Fibroblast of skin of abdomen (primary cell): ENCODE measurements around the gene NAPB.
"Not testable (repeated sequence)": the region's sequence is repeated elsewhere in the genome, so short reads cannot be mapped to it uniquely, and the experiment has no call there.

Experiments
- DNase-seq: peaks from one replicate; pipeline ENCODE4 v3.0.0-alpha.2; 2013

NAPB gene

DNA sequence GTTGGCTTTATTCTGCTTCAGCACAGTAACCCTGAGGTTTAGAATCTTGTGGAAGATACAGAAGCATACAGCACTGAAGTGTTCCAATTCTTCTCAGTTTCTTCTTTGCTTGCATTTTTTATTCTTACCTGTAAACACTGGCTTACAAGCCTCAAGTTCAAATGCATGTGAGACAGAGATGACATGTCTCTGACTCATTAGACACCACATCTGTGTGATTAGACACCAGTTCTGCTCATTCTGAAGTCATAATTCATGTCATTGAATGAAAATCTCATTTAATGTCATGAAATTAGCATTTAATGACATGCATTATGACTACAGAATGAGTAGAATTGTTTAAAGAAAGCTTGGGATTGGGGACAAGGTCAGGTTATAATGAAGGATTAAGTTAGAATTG, 53.5 kb downstream of the NAPB start:
- DNase-seq = no peak

GRCh38 chr20:23366384-23366783, 54.9 kb downstream of the NAPB start:
- no peak for DNase-seq

DNA sequence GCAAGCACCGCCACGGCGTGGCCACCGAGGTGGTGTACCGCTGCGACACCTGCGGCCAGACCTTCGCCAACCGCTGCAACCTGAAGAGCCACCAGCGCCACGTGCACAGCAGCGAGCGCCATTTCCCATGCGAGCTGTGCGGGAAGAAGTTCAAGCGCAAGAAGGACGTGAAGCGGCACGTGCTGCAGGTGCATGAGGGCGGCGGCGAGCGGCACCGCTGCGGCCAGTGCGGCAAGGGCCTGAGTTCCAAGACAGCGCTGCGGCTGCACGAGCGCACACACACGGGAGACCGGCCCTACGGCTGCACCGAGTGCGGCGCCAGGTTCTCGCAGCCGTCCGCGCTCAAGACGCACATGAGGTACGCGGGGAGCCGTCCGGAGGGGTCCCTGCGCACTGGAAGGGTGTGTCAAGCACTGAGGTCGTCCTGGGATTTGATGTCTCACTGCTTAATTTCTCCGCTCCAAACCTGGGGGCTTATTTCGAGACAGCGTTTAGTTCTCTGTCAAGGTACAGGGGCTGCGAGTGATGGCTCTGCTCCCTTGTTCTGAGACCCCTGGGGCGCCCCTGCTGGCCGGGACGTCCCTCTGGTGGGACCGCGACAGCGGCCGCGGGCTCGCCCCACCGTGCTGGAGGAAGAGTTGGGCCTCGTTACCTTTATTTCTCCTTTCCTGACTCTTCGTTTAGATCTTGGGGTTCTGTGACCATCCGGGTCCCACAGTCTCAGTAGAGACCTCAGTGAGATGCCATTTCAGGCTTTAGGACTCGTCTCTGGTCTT, 55.7 kb downstream of the NAPB start:
- no peak for DNase-seq

DNA sequence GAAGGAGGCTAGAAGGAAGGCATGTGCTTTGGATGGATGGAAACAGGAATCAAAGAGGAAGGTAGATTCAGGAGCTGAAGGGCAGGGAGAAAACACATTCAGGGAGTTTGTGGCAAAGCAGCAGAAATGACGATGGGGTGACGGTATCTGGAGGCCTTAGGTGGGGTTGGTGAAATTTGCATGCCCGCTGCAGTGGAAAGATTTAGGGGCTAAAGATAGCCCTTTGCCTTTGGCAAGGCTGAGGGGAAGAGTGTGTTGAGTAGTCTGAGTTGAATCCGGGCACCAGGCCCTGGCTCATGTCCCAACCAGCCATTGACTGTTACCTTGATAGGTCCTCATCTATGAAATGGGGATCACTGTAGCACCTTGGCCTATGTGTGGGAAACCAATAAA, 58.0 kb downstream of the NAPB start:
- DNase-seq = no peak

GRCh38 chr20:23362392-23363256, 58.7 kb downstream of the NAPB start:
- DNase-seq = no peak

- peak; percentile 98 for DNase-seq
These were observed 59.6 kb downstream of the NAPB start, which contains the start of gene GZF1 for GRCh38 chr20:23361476-23362391. TSS of gene GZF1 (plus strand) at chr20:23362182. CDS start at chr20:23364384, 2,202 bp downstream.

DNA sequence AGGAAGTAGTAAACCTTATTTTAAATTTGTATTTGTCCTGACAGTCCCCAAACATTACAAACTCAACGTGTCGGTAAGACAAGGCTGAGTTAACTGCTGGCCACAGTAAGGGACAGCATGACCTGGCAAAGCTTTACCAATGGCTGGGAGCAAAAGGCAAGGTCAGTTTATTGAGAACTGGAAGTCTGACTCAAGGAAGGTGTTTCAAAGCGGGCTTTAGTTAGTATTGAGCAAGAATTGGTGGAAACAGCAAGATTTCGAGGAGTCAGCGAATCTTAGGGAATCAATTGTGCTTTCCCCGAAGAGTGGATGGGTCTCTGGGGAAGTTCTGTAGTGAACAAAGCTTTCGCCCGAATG, 60.2 kb downstream of the NAPB start:
- no peak for DNase-seq

- no peak for DNase-seq
These were observed 60.8 kb downstream of the NAPB start for GRCh38 chr20:23360531-23360930.

- DNase-seq = no peak
These were observed 62.2 kb downstream of the NAPB start for GRCh38 chr20:23358923-23359593.

- DNase-seq = no peak
These were observed 62.8 kb downstream of the NAPB start for GRCh38 chr20:23358563-23358906.

DNA sequence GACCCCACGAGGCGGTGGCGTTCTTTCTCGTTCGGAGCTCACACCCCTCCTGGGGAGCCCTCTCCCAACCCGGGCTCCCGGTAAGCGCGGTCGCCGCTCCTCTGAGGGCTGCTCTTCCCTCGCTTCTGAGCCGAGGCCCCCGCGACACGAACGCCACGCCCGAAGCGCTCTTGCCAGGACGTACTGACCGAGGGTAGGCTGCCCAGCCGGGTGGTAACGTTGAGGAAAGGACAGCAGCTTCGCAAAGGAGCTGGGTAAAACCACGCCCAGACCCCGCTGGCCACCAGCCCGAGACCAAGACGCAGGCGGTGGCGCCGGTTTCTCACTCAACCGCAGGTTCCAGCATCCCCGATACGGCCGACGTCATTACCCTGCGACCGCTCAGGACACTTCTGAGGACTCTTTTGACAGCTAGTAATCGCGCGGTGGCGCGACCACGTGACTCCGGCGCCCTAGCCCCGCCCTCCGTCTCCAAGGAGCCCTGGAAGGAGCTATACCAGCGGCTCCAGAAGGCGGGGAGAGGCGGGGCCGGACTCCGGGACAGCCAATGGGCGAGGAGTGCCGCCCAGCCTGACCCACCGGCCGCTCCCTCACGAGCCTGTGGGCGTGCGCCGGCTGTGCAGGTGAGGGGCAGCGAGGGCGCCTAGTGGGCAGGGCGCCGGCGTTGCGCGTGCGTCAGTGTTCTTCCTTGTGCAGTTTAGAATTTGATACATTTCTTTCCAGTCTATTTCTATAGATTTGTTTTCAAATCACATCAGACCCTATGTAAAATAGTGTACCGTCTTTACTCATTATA, 63.3 kb downstream of the NAPB start:
- DNase-seq = peak; percentile 100

DNA sequence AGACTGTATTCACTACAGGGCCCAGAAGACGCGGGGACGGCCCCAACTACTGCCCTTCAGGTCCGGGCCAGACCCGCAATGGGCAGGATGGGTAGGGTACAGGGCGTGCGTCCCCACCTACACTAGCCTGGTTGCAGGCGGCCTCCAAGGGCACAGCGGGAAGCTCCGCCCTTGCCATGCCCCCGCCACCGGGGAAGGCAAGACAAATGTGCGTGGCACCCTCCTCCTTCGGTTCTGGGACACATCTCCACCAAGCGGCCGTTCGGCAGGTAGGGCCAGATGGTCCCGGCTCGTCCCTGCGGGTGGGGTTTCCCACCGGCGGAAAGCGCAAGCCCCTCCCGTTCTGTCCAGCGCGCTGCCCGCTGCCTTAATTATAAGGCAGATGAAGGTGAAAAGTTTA, 65.1 kb downstream of the NAPB start:
- no peak for DNase-seq

GRCh38 chr20:23350904-23351838, 70.1 kb downstream of the NAPB start:
- peak; percentile 22 for DNase-seq

- peak; percentile 99 for DNase-seq
These were observed 70.9 kb downstream of the NAPB start, which contains the start of gene NXT1 for GRCh38 chr20:23350196-23350903. TSS of gene NXT1 (plus strand) at chr20:23350791. CDS start at chr20:23354042, 3,251 bp downstream.

- no peak for DNase-seq
These were observed 71.7 kb downstream of the NAPB start for GRCh38 chr20:23349338-23350195.

- DNase-seq = not testable (repeated sequence)
These were observed 72.8 kb downstream of the NAPB start for GRCh38 chr20:23348510-23348909.

GRCh38 chr20:23347791-23348190, 73.5 kb downstream of the NAPB start:
- DNase-seq = no peak

DNA sequence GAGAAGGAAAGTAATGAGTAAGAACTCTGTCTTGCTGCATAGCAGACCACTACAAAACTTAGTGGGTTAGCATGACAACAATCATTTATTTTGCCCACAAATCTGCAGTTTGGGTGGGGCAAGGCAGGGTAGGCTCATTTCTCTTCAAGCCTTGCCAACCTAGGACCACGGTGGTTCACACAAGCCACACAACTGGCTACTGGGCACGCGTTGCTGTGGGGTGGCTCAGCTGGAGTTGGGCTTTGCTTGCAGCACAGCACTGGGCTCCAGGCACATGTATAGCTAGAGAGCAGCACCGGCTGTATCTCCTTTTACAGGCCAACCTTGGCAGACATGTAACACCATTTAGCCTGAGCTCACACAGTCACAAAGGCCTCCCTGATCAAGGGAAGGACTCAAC, 75.3 kb downstream of the NAPB start:
- DNase-seq = no peak
